ENCODE results near the gene B3GNT5.

The B3GNT5 gene

DNA sequence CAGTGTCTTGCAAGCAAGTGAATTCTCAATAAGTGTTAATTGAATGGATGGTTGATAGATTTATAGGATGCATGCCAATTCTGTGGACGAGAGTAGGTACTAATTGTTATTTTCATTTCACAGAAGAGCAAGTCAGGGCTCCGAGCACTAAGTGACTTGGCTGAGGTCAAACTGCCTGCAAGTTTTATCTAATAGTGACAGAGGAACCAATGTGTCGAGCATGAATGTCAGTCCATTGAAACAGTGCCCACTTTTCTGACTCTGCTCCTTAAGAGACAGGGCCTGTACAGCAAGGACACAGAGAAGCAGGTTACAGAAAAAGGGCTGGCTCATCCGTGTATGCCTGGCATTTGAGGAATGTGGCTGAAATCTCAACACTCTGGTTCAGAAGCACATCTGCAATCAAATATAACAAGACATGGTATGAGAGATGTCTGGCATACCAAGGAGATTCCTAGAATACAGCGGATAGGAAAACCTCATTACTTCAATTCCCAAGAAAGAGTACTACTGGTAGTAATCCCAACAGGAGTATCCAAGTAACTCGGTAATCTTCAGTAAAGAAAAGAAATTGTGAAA is 6.0 kb upstream of the B3GNT5 start:
- no peak overlapping the region for H3K4me3 ChIP-seq
- H3K27me3 ChIP-seq: peaks cover 17% of the 10 kb centered on the region
- H3K9ac ChIP-seq: no peak overlapping the region
- H3K9me3 ChIP-seq: peaks cover 20% of the 10 kb centered on the region
- no peak overlapping the region for H3K4me2 ChIP-seq
- H3K27ac ChIP-seq: no peak overlapping the region
- H4K20me1 ChIP-seq: no peaks in the 10 kb centered on the region
- peaks cover 11% of the 10 kb centered on the region for H3K36me3 ChIP-seq
- peaks cover 19% of the 10 kb centered on the region for H3K4me1 ChIP-seq
- no peak for TF ChIP-seq Cebpa-rat (IDR thresholded peaks at IDR 0.05)

- no peak for TF ChIP-seq Cebpa-rat (IDR thresholded peaks at IDR 0.05)
- H4K20me1 ChIP-seq: peaks cover 14% of the 10 kb centered on the region
- no peaks in the 10 kb centered on the region; the same call in 1 of the 2 replicates for H3K9me3 ChIP-seq
- H3K9ac ChIP-seq: no peak overlapping the region
- peak overlapping the region; percentile 44 for H3K4me2 ChIP-seq
- peaks cover 38% of the 10 kb centered on the region for H3K27me3 ChIP-seq
- no peak overlapping the region for H3K27ac ChIP-seq
- peaks cover 25% of the 10 kb centered on the region for H3K4me1 ChIP-seq
- no peaks in the 10 kb centered on the region for H3K36me3 ChIP-seq
- H3K4me3 ChIP-seq: no peak overlapping the region
These were observed 3.9 kb upstream of the B3GNT5 start for GRCh38 chr3:183249006-183249718.

GRCh38 chr3:183252118-183252782 is 803 bp upstream of the B3GNT5 start:
- Histone ChIP-seq H3K4me2 (no peak overlapping the region), H3K9me3 (peaks cover 14% of the 10 kb centered on the region), H3K4me3 (no peak overlapping the region), H3K36me3 (no peaks in the 10 kb centered on the region), H3K27me3 (peaks cover 69% of the 10 kb centered on the region), H4K20me1 (peaks cover 28% of the 10 kb centered on the region), H3K4me1 (peaks cover 30% of the 10 kb centered on the region), H3K9ac (no peak overlapping the region), H3K27ac (no peak overlapping the region)
- TF ChIP-seq Cebpa-rat (IDR thresholded peaks at IDR 0.05): no peak

DNA sequence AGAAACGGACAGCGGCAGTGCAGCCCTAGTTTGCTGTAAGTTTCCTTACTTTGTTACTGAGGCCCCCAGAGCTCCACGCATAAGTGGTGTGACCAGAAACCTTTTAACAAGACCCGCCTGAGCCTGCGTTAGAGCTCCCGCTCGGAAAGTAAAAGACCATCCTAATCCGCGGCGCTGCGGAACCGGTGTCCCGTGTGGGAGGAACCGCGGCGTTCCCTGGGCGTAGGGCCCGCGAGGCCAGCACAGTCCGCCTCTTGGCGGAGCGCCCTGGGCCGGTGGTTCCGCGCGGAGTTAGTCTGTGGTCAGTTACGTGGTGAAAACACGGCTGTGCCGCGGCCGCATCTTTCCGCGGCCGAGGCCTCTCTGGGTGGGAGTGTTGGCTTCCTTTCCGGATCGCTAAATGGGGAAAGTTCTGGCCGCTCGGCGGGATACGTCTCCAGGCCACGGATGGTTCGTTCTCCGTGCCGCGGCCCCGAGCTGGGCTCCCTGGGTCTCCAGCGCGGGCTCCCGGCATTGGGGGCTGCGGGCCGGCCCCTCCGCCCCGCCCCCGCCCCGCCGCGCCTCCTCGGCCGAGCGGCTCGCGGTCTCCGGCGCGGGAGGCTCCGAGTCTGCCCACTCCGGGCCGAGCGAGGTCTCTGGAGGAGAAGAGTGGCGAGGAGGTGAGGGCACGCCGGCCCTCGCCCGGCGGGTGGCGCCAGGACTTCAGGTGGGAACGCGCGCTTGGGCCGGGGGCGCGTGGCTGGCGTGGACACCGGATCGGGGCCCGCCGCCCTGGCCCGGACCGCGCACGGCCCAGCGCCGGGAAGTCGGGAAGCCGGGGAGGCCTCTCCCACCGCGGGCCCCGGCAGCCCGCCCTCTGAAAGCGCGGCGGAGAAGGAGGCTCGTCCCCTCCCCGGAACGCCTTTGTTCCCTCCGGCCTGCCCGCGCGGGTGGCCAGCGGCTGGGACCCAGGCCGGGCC is 754 bp downstream of the B3GNT5 start:
- Histone ChIP-seq H3K9me3 (peaks cover 14% of the 10 kb centered on the region), H3K27me3 (peaks cover 72% of the 10 kb centered on the region), H3K36me3 (no peaks in the 10 kb centered on the region), H3K4me1 (peaks cover 27% of the 10 kb centered on the region), H3K27ac (peak overlapping the region; percentile 66), H3K4me2 (peak overlapping the region; percentile 91), H4K20me1 (peaks cover 28% of the 10 kb centered on the region), H3K9ac (peak overlapping the region; percentile 69), H3K4me3 (peak overlapping the region; percentile 71)
- TF ChIP-seq Cebpa-rat (IDR thresholded peaks at IDR 0.05): no peak

- H3K4me2 ChIP-seq: peak overlapping the region; percentile 91
- H3K9ac ChIP-seq: peak overlapping the region; percentile 69
- peak overlapping the region; percentile 66 for H3K27ac ChIP-seq
These were observed 1.7 kb downstream of the B3GNT5 start for GRCh38 chr3:183254487-183255347.

GRCh38 chr3:183255348-183255730 is 2.3 kb downstream of the B3GNT5 start:
- Histone ChIP-seq H3K27ac (no peak overlapping the region), H3K27me3 (peaks cover 72% of the 10 kb centered on the region), H3K36me3 (no peaks in the 10 kb centered on the region), H3K4me3 (no peak overlapping the region), H3K9ac (no peak overlapping the region), H3K4me1 (peaks cover 28% of the 10 kb centered on the region), H3K4me2 (no peak overlapping the region), H4K20me1 (peaks cover 28% of the 10 kb centered on the region), H3K9me3 (peaks cover 14% of the 10 kb centered on the region)
- TF ChIP-seq Cebpa-rat (IDR thresholded peaks at IDR 0.05): no peak

More at GRCh38 chr3:183254487-183255347, 1.7 kb downstream of the B3GNT5 start:
- no peak for TF ChIP-seq Cebpa-rat (IDR thresholded peaks at IDR 0.05)
- Histone ChIP-seq H3K4me1 (peaks cover 22% of the 10 kb centered on the region), H3K36me3 (no peaks in the 10 kb centered on the region), H4K20me1 (peaks cover 28% of the 10 kb centered on the region), H3K27me3 (peaks cover 72% of the 10 kb centered on the region), H3K4me3 (peak overlapping the region; percentile 71), H3K9me3 (peaks cover 14% of the 10 kb centered on the region)

GRCh38 chr3:183259087-183259486 is 6.0 kb downstream of the B3GNT5 start:
- H3K9me3 ChIP-seq: peaks cover 14% of the 10 kb centered on the region
- H3K4me3 ChIP-seq: no peak overlapping the region
- H3K9ac ChIP-seq: no peak overlapping the region
- H4K20me1 ChIP-seq: peaks cover 15% of the 10 kb centered on the region
- H3K36me3 ChIP-seq: no peaks in the 10 kb centered on the region
- H3K4me2 ChIP-seq: peak overlapping the region; percentile 54
- peaks cover 28% of the 10 kb centered on the region for H3K4me1 ChIP-seq
- no peak overlapping the region for H3K27ac ChIP-seq
- no peak for TF ChIP-seq Cebpa-rat (IDR thresholded peaks at IDR 0.05)
- H3K27me3 ChIP-seq: peaks cover 35% of the 10 kb centered on the region

DNA sequence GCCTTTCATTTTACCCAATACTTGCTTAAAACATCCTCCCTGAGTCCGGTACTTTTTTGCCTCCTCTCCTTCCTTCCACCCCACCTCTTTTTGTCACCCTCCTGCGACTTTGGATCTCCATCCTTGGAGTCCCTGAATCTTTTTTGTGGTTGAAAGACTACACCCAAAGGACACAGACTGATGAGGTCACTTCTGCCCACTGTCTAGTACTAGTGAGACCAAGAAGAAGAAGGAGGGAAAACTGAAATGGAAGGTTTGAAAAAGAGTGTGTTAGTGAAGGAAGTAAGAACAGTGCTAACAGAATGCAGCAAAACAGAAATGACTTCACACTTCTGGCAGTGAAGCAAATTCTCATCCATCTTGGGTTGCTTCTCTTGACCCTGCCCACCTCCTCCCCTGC is 6.6 kb downstream of the B3GNT5 start:
- peaks cover 30% of the 10 kb centered on the region for H3K27me3 ChIP-seq
- no peak overlapping the region for H3K4me3 ChIP-seq
- H3K4me1 ChIP-seq: peaks cover 23% of the 10 kb centered on the region
- no peaks in the 10 kb centered on the region for H3K36me3 ChIP-seq
- H3K9ac ChIP-seq: no peak overlapping the region
- H4K20me1 ChIP-seq: peaks cover 9% of the 10 kb centered on the region
- TF ChIP-seq Cebpa-rat (IDR thresholded peaks at IDR 0.05): no peak
- H3K4me2 ChIP-seq: peak overlapping the region; percentile 54
- peak overlapping the region; percentile 28; the same call in 1 of the 2 replicates for H3K27ac ChIP-seq
- H3K9me3 ChIP-seq: peaks cover 10% of the 10 kb centered on the region
